Measurements from ENCODE around the gene NFIX. TPM values are rescaled to one million over a fixed set of nuclear protein-coding genes. Genes with fewer than 3 reads are reported as not detected.

Gene NFIX
- total and polyA plus RNA-seq, 4 donors: 26.0 to 190 (median 89.6) TPM

DNA sequence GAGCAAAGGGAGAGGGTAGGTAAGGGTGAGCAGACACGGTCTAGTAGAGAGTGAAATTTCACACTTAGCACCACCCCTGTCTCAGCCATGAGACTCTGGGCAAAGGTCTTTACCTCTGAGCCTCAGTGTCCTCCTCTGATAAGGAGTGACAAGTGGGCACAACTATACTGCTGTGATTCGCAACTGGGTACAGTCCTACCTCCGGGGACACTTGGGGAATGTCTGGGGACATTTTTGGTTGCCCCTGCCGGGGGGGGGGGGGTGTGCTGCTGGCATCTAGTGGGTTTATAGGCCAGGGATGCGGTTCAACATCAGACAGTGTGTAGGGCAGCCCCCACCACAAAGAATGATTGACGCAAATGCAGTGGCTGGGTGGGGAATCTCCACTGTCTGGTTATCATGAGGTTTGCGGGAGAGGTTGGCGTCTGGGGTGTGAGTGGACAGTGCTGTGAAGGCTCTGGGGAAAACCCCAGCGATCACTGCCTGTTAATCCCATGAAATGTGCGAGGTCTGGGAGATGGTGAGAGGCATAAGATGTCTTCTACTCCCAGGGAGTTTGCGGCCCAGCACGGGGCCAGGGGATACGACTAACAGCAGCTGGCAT is 127.1 kb downstream of the NFIX start:
- TF ChIP-seq, protein P1, sequence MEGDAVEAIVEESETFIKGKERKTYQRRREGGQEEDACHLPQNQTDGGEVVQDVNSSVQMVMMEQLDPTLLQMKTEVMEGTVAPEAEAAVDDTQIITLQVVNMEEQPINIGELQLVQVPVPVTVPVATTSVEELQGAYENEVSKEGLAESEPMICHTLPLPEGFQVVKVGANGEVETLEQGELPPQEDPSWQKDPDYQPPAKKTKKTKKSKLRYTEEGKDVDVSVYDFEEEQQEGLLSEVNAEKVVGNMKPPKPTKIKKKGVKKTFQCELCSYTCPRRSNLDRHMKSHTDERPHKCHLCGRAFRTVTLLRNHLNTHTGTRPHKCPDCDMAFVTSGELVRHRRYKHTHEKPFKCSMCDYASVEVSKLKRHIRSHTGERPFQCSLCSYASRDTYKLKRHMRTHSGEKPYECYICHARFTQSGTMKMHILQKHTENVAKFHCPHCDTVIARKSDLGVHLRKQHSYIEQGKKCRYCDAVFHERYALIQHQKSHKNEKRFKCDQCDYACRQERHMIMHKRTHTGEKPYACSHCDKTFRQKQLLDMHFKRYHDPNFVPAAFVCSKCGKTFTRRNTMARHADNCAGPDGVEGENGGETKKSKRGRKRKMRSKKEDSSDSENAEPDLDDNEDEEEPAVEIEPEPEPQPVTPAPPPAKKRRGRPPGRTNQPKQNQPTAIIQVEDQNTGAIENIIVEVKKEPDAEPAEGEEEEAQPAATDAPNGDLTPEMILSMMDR (IDR thresholded peaks at IDR 0.05; ENCODE audit: control extremely low read depth, extremely low read depth): no peak
- Histone ChIP-seq H3K27ac (ENCODE audit: low read depth in 1 of 2, low read length in 1 of 2) (no peak overlapping the region), H3K27me3 (ENCODE audit: control insufficient read depth in 3 of 3, insufficient read depth in 3 of 3, low read length in 2 of 3) (no peaks in the 10 kb centered on the region), H3K36me3 (ENCODE audit: control insufficient read depth in 4 of 4, insufficient read depth in 4 of 4, low read length in 4 of 4) (peaks cover 0 to 9% (median 0%) of the 10 kb centered on the region in 4 donors), H3K4me1 (ENCODE audit: control insufficient read depth in 5 of 5, insufficient read depth in 5 of 5, low read length in 5 of 5) (peaks cover 0 to 14% (median 5%) of the 10 kb centered on the region in 5 donors), H3K4me3 (no peak overlapping the region), H3K9me3 (ENCODE audit: control insufficient read depth in 4 of 4, insufficient read depth in 3 of 4, low read length in 3 of 4) (no peaks in the 10 kb centered on the region), H3K9ac (ENCODE audit: insufficient read depth in 1 of 2, low read length in 2 of 2) (no peak overlapping the region)
- ATAC-seq (ENCODE audit: insufficient read depth, low FRiP score): no peak
- WGBS, 2 donors: 72 to 91% methylated on average over 13 of the region's 13 CpGs
- DNase-seq: no peak

GRCh38 chr19:13122980-13123957 is 128.0 kb downstream of the NFIX start:
- H3K9ac ChIP-seq (ENCODE audit: insufficient read depth in 1 of 2, low read length in 2 of 2): no peak overlapping the region
- no peaks in the 10 kb centered on the region for H3K9me3 ChIP-seq (ENCODE audit: control insufficient read depth in 4 of 4, insufficient read depth in 3 of 4, low read length in 3 of 4)
- no peaks in the 10 kb centered on the region for H3K27me3 ChIP-seq (ENCODE audit: control insufficient read depth in 3 of 3, insufficient read depth in 3 of 3, low read length in 2 of 3)
- H3K4me1 ChIP-seq (ENCODE audit: control insufficient read depth in 5 of 5, insufficient read depth in 5 of 5, low read length in 5 of 5): peaks cover 0 to 14% (median 5%) of the 10 kb centered on the region in 5 donors
- WGBS, 2 donors: 91 to 95% methylated on average over 20 of the region's 20 CpGs
- peaks cover 0 to 9% (median 0%) of the 10 kb centered on the region in 4 donors for H3K36me3 ChIP-seq (ENCODE audit: control insufficient read depth in 4 of 4, insufficient read depth in 4 of 4, low read length in 4 of 4)
- ATAC-seq (ENCODE audit: insufficient read depth, low FRiP score) (no peak), DNase-seq (no peak)
- TF ChIP-seq, protein P1 (IDR thresholded peaks at IDR 0.05; ENCODE audit: control extremely low read depth, extremely low read depth): no peak
- no peak overlapping the region for H3K27ac ChIP-seq (ENCODE audit: low read depth in 1 of 2, low read length in 1 of 2)
- no peak overlapping the region for H3K4me3 ChIP-seq

- H3K27me3 ChIP-seq (ENCODE audit: control insufficient read depth in 3 of 3, insufficient read depth in 3 of 3, low read length in 2 of 3): no peaks in the 10 kb centered on the region
- no peak overlapping the region for H3K4me3 ChIP-seq
- H3K36me3 ChIP-seq (ENCODE audit: control insufficient read depth in 4 of 4, insufficient read depth in 4 of 4, low read length in 4 of 4): peaks cover 0 to 6% (median 0%) of the 10 kb centered on the region in 4 donors
- ATAC-seq (ENCODE audit: insufficient read depth, low FRiP score) (no peak), DNase-seq (no peak)
- WGBS, 2 donors: 95 to 99% methylated on average over 9 of the region's 9 CpGs
- H3K9ac ChIP-seq (ENCODE audit: insufficient read depth in 1 of 2, low read length in 2 of 2): no peak overlapping the region
- no peaks in the 10 kb centered on the region for H3K4me1 ChIP-seq (ENCODE audit: control insufficient read depth in 5 of 5, insufficient read depth in 5 of 5, low read length in 5 of 5)
- TF ChIP-seq, protein P1 (IDR thresholded peaks at IDR 0.05; ENCODE audit: control extremely low read depth, extremely low read depth): no peak
- no peaks in the 10 kb centered on the region for H3K9me3 ChIP-seq (ENCODE audit: control insufficient read depth in 4 of 4, insufficient read depth in 3 of 4, low read length in 3 of 4)
- no peak overlapping the region for H3K27ac ChIP-seq (ENCODE audit: low read depth in 1 of 2, low read length in 1 of 2)
Observed at GRCh38 chr19:13127051-13127450, 131.8 kb downstream of the NFIX start.
